ENCODE results near the gene ZRANB3.

Gene ZRANB3

DNA sequence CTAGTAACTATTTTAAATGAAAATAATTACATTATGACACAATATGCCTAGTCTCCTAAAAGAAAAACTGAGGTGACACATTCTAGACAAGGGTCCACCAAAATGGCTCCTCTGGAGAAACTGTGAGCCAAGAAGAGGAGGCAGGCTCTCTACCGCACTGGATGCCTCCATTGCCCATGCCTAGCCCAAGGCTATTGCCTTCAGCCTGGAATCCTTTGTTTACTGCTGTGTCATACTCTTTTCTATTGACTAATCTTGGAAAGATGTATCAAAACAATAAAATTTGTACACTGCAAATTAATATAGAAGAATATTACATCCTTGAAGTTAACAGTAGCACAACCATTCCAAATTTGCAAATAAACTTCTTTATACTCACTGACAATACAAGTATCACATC, 311.8 kb downstream of the ZRANB3 start:
- no peaks in the 10 kb centered on the region for H3K9me3 ChIP-seq (ENCODE audit: insufficient read depth, low read length)
- no peak overlapping the region for H3K9ac ChIP-seq (ENCODE audit: low read length)
- no peaks in the 10 kb centered on the region for H3K36me3 ChIP-seq (replicated peaks; ENCODE audit: low read depth, low read length)
- TF ChIP-seq EZH2phosphoT487 (IDR thresholded peaks at IDR 0.05; ENCODE audit: low read depth): no peak
- TF ChIP-seq, protein P1, sequence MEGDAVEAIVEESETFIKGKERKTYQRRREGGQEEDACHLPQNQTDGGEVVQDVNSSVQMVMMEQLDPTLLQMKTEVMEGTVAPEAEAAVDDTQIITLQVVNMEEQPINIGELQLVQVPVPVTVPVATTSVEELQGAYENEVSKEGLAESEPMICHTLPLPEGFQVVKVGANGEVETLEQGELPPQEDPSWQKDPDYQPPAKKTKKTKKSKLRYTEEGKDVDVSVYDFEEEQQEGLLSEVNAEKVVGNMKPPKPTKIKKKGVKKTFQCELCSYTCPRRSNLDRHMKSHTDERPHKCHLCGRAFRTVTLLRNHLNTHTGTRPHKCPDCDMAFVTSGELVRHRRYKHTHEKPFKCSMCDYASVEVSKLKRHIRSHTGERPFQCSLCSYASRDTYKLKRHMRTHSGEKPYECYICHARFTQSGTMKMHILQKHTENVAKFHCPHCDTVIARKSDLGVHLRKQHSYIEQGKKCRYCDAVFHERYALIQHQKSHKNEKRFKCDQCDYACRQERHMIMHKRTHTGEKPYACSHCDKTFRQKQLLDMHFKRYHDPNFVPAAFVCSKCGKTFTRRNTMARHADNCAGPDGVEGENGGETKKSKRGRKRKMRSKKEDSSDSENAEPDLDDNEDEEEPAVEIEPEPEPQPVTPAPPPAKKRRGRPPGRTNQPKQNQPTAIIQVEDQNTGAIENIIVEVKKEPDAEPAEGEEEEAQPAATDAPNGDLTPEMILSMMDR (IDR thresholded peaks at IDR 0.05; ENCODE audit: low read depth, low read length): no peak
- H3K27me3 ChIP-seq (ENCODE audit: low read depth, low read length): no peaks in the 10 kb centered on the region
- no peak overlapping the region for H3K4me2 ChIP-seq (ENCODE audit: low read length)
- H3K79me2 ChIP-seq (ENCODE audit: low read length): no peaks in the 10 kb centered on the region
- H4K20me1 ChIP-seq (ENCODE audit: insufficient read depth, low read length): no peaks in the 10 kb centered on the region
- no peak overlapping the region for H2AFZ ChIP-seq (ENCODE audit: low read depth, low read length)
- no peak overlapping the region for H3K27ac ChIP-seq (ENCODE audit: low read length)
- no peak overlapping the region for H3K4me3 ChIP-seq (ENCODE audit: low read length)
- no peaks in the 10 kb centered on the region for H3K4me1 ChIP-seq (ENCODE audit: low read length)

DNA sequence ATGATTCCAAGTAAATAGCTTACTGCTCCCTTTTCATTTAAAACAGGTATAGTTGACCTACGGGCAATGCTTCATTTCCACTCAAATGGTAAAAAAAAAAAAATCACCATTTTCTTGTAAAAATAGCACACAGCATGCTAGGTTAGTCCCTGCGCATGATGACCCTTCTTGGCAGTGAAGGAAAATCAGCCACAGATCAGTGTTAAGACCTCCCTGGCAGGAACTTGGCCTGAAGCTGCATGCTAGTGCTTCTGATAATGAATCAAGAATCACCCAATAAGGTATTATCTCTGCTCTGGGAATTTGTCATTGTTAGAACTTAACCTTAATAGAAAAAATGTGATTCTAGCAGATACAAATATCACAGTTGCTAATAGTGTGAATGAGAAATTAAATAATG, 312.6 kb downstream of the ZRANB3 start:
- Histone ChIP-seq H3K4me1 (ENCODE audit: low read length) (no peaks in the 10 kb centered on the region), H3K9me3 (ENCODE audit: insufficient read depth, low read length) (no peaks in the 10 kb centered on the region), H3K36me3 (replicated peaks; ENCODE audit: low read depth, low read length) (no peaks in the 10 kb centered on the region), H3K27me3 (ENCODE audit: low read depth, low read length) (no peaks in the 10 kb centered on the region), H3K9ac (ENCODE audit: low read length) (no peak overlapping the region), H4K20me1 (ENCODE audit: insufficient read depth, low read length) (no peaks in the 10 kb centered on the region), H3K4me2 (ENCODE audit: low read length) (no peak overlapping the region), H3K4me3 (ENCODE audit: low read length) (no peak overlapping the region), H2AFZ (ENCODE audit: low read depth, low read length) (no peak overlapping the region), H3K79me2 (ENCODE audit: low read length) (no peaks in the 10 kb centered on the region), H3K27ac (ENCODE audit: low read length) (no peak overlapping the region)
- TF ChIP-seq, protein P1 (IDR thresholded peaks at IDR 0.05; ENCODE audit: low read depth, low read length): no peak
- TF ChIP-seq EZH2phosphoT487 (IDR thresholded peaks at IDR 0.05; ENCODE audit: low read depth): no peak

DNA sequence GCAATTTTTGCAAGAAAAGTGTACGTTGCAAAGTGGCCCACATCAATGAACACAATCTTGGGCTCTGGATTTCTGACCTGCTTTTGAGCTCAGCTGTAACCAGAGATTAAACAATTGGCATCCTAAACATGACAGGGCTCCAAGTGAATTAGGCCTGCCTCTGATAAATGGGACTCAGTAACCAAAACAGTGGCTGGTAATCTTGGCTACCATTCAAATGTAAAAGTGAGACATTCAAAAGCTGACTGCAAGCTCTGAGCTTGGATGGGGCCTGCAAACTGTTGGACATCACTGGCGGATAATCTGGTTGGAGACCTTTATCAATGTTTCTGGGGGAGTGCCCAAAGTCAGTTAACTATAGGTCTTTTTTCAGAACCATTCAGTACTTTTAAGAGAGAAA, 318.3 kb downstream of the ZRANB3 start:
- Histone ChIP-seq H4K20me1 (ENCODE audit: insufficient read depth, low read length) (no peaks in the 10 kb centered on the region), H3K4me3 (ENCODE audit: low read length) (no peak overlapping the region), H2AFZ (ENCODE audit: low read depth, low read length) (no peak overlapping the region), H3K27me3 (ENCODE audit: low read depth, low read length) (no peaks in the 10 kb centered on the region), H3K79me2 (ENCODE audit: low read length) (no peaks in the 10 kb centered on the region), H3K36me3 (replicated peaks; ENCODE audit: low read depth, low read length) (no peaks in the 10 kb centered on the region), H3K27ac (ENCODE audit: low read length) (no peak overlapping the region), H3K4me2 (ENCODE audit: low read length) (no peak overlapping the region), H3K9me3 (ENCODE audit: insufficient read depth, low read length) (no peaks in the 10 kb centered on the region), H3K9ac (ENCODE audit: low read length) (no peak overlapping the region), H3K4me1 (ENCODE audit: low read length) (no peaks in the 10 kb centered on the region)
- TF ChIP-seq, protein P1 (IDR thresholded peaks at IDR 0.05; ENCODE audit: low read depth, low read length): no peak
- TF ChIP-seq EZH2phosphoT487 (IDR thresholded peaks at IDR 0.05; ENCODE audit: low read depth): no peak

DNA sequence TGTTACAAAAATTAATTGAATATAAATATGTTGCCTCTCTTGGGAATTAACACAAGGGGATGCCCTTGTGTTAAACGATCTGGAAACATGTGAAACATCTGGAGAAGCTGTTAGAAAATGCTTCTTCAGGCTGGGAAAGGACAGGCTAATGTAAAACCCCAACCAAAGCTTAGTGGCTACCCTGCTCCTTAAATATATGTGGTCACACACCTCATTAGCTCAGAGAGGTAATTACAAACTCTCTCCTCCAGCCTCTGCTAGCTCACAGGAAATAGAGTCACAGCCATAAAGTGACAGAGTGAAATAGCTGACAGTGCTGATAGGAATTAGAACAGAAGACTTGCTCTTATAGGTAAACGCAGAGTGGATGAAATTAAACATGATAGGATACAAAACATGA, 323.0 kb downstream of the ZRANB3 start:
- Histone ChIP-seq H3K27ac (ENCODE audit: low read length) (no peak overlapping the region), H3K79me2 (ENCODE audit: low read length) (no peaks in the 10 kb centered on the region), H3K4me1 (ENCODE audit: low read length) (no peaks in the 10 kb centered on the region), H3K27me3 (ENCODE audit: low read depth, low read length) (no peaks in the 10 kb centered on the region), H2AFZ (ENCODE audit: low read depth, low read length) (no peak overlapping the region), H3K36me3 (replicated peaks; ENCODE audit: low read depth, low read length) (no peaks in the 10 kb centered on the region), H3K9me3 (ENCODE audit: insufficient read depth, low read length) (no peaks in the 10 kb centered on the region), H4K20me1 (ENCODE audit: insufficient read depth, low read length) (no peaks in the 10 kb centered on the region), H3K4me3 (ENCODE audit: low read length) (no peak overlapping the region), H3K4me2 (ENCODE audit: low read length) (no peak overlapping the region), H3K9ac (ENCODE audit: low read length) (no peak overlapping the region)
- TF ChIP-seq, protein P1 (IDR thresholded peaks at IDR 0.05; ENCODE audit: low read depth, low read length): no peak
- no peak for TF ChIP-seq EZH2phosphoT487 (IDR thresholded peaks at IDR 0.05; ENCODE audit: low read depth)

Measured in OCI-LY3 (cell line).